ENCODE measurements around the gene HSD17B10. TPM values are rescaled to one million over a fixed set of nuclear protein-coding genes. Genes with fewer than 3 reads are reported as not detected.

The HSD17B10 gene
- polyA plus RNA-seq, 1 donor (not counting 4 experiments of a cell fraction or from before 2014, with no cell fraction given) = 140 TPM

DNA sequence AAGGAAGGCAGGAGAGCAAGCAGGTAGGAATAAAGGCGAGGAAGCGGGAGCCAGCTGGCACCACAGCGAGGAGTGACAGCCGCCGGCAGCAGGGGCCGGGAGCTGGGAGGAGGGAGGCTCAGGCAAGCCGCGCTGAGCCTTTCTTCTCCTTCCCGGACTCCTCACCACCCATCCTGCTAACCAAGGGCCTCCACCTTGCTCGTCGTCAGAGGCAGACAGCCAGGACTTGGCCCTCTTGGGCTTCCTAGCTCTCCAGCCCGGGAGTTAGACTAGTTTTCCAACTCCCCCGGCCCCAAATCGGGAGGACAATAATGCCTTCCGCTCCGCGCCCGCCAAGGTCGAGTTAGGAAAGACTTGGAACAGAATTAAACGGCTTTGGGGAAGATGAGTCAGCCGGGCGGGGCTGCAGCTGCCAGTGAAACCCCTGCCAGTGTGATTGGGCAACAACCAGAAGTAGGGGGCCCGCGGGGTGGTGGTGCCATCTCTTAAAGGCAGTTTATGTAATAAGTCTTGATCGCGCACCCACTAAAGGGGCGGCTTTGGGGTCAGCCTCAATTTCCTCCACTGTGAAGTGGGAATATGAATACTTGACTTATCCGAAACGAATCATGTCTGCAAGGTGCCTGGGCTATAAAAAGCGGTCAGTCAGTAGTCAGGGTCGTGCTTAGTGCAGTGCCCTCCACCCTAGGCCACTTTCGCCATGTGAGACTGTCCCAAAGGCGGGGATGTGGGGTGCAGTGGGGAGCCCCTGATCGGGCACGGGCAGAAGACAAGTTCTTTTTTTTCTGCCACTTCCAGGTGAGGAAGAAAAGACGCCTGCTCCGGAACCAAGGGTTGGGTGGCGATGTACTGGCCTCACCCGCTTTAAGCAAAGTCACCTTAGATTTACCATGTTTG is 6.7 kb upstream of the HSD17B10 start:
- H3K27me3 ChIP-seq (ENCODE audit: control insufficient read depth, extremely low read depth, insufficient read depth, low read length) = no peaks in the 10 kb centered on the region
- H2AFZ ChIP-seq (ENCODE audit: control insufficient read depth, low read length) = peak overlapping the region; percentile 74
- FAIRE-seq = no peak
- dilution Hi-C loops (cut with MboI; ENCODE audit: extremely low pct_ligation_motif_present, low sequenced_read_pairs) = no loop called here
- TF ChIP-seq, protein P1, sequence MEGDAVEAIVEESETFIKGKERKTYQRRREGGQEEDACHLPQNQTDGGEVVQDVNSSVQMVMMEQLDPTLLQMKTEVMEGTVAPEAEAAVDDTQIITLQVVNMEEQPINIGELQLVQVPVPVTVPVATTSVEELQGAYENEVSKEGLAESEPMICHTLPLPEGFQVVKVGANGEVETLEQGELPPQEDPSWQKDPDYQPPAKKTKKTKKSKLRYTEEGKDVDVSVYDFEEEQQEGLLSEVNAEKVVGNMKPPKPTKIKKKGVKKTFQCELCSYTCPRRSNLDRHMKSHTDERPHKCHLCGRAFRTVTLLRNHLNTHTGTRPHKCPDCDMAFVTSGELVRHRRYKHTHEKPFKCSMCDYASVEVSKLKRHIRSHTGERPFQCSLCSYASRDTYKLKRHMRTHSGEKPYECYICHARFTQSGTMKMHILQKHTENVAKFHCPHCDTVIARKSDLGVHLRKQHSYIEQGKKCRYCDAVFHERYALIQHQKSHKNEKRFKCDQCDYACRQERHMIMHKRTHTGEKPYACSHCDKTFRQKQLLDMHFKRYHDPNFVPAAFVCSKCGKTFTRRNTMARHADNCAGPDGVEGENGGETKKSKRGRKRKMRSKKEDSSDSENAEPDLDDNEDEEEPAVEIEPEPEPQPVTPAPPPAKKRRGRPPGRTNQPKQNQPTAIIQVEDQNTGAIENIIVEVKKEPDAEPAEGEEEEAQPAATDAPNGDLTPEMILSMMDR (optimal IDR thresholded peaks at IDR 0.05 in 1 of 3, IDR thresholded peaks at IDR 0.05 in 1 of 3, conservative IDR thresholded peaks at IDR 0.05 in 1 of 3; ENCODE audit: extremely low read depth in 1 of 3, insufficient read depth in 2 of 3, low read length in 3 of 3) = no peak
- TF ChIP-seq EZH2 (IDR thresholded peaks at IDR 0.05; ENCODE audit: low read length) = no peak
- no peaks in the 10 kb centered on the region for H4K20me1 ChIP-seq (ENCODE audit: control insufficient read depth, extremely low read depth, insufficient read depth, low read length)
- no peak for DNase-seq (ENCODE audit: low read depth, low spot score)
- H3K36me3 ChIP-seq (ENCODE audit: control insufficient read depth in 2 of 2, extremely low read depth in 1 of 2, insufficient read depth in 2 of 2, low read length in 2 of 2) = no peaks in the 10 kb centered on the region
- peak overlapping the region; percentile 42 to 72 (median 53) for H3K4me3 ChIP-seq (ENCODE audit: control insufficient read depth in 2 of 3, extremely low read depth in 1 of 3, insufficient read depth in 2 of 3, low read depth in 1 of 3, low read length in 3 of 3)
- no peaks in the 10 kb centered on the region for H3K9me3 ChIP-seq (ENCODE audit: control insufficient read depth, low read depth, low read length)
- peak overlapping the region; percentile 69 for H3K9ac ChIP-seq (ENCODE audit: control insufficient read depth, extremely low read depth, insufficient read depth, low read length)
- peak overlapping the region; percentile 74 for H3K27ac ChIP-seq (ENCODE audit: control insufficient read depth, insufficient read depth, low read length)
- no peaks in the 10 kb centered on the region for H3K79me2 ChIP-seq (ENCODE audit: control insufficient read depth, insufficient read depth, low read length)
- H3K4me1 ChIP-seq (ENCODE audit: control insufficient read depth, extremely low read depth, insufficient read depth, low read length) = peaks cover 11% of the 10 kb centered on the region
- H3K4me2 ChIP-seq (ENCODE audit: control insufficient read depth, extremely low read depth, insufficient read depth, low read depth, low read length) = peak overlapping the region; percentile 84
- H3K9me1 ChIP-seq (ENCODE audit: control insufficient read depth, extremely low read depth, insufficient read depth, low read length) = no peaks in the 10 kb centered on the region

DNA sequence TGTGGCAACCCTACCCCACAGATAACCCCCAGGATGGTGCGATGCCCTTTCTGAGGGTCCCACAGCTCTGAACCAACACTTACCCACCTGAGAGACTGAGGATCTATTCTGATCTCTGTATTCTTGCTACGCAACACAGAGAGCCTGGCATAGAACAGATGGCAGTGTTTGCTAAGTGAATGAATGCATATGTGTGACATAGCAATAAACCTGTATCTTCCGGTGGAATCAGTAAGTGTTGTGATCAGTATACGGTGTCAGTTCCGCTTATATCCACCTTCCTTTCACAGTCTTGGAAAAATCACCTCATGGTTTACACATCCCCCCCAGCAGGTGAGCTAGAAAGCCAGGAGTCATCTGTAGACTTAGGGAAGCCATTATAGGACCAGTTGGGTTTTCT is 5.9 kb upstream of the HSD17B10 start:
- peak overlapping the region; percentile 74 for H2AFZ ChIP-seq (ENCODE audit: control insufficient read depth, low read length)
- TF ChIP-seq, protein P1 (optimal IDR thresholded peaks at IDR 0.05 in 1 of 3, IDR thresholded peaks at IDR 0.05 in 1 of 3, conservative IDR thresholded peaks at IDR 0.05 in 1 of 3; ENCODE audit: extremely low read depth in 1 of 3, insufficient read depth in 2 of 3, low read length in 3 of 3) = no peak
- TF ChIP-seq EZH2 (IDR thresholded peaks at IDR 0.05; ENCODE audit: low read length) = no peak
- H3K4me3 ChIP-seq (ENCODE audit: control insufficient read depth in 2 of 3, extremely low read depth in 1 of 3, insufficient read depth in 2 of 3, low read depth in 1 of 3, low read length in 3 of 3) = peak overlapping the region; percentile 42 to 72 (median 53)
- H3K27ac ChIP-seq (ENCODE audit: control insufficient read depth, insufficient read depth, low read length) = peak overlapping the region; percentile 74
- no peaks in the 10 kb centered on the region for H3K9me3 ChIP-seq (ENCODE audit: control insufficient read depth, low read depth, low read length)
- peak overlapping the region; percentile 69 for H3K9ac ChIP-seq (ENCODE audit: control insufficient read depth, extremely low read depth, insufficient read depth, low read length)
- H3K9me1 ChIP-seq (ENCODE audit: control insufficient read depth, extremely low read depth, insufficient read depth, low read length) = no peaks in the 10 kb centered on the region
- H3K4me1 ChIP-seq (ENCODE audit: control insufficient read depth, extremely low read depth, insufficient read depth, low read length) = peaks cover 11% of the 10 kb centered on the region
- no peaks in the 10 kb centered on the region for H3K79me2 ChIP-seq (ENCODE audit: control insufficient read depth, insufficient read depth, low read length)
- no peaks in the 10 kb centered on the region for H3K27me3 ChIP-seq (ENCODE audit: control insufficient read depth, extremely low read depth, insufficient read depth, low read length)
- H4K20me1 ChIP-seq (ENCODE audit: control insufficient read depth, extremely low read depth, insufficient read depth, low read length) = no peaks in the 10 kb centered on the region
- dilution Hi-C loops (cut with MboI; ENCODE audit: extremely low pct_ligation_motif_present, low sequenced_read_pairs) = no loop called here
- H3K4me2 ChIP-seq (ENCODE audit: control insufficient read depth, extremely low read depth, insufficient read depth, low read depth, low read length) = peak overlapping the region; percentile 84
- FAIRE-seq = peak; percentile 32
- H3K36me3 ChIP-seq (ENCODE audit: control insufficient read depth in 2 of 2, extremely low read depth in 1 of 2, insufficient read depth in 2 of 2, low read length in 2 of 2) = no peaks in the 10 kb centered on the region
- DNase-seq (ENCODE audit: low read depth, low spot score) = no peak
